ENCODE data around the gene ABCG1. TPM values are rescaled to one million over a fixed set of nuclear protein-coding genes. Genes with fewer than 3 reads are reported as not detected.
"Not testable (repeated sequence)": the region's sequence is repeated elsewhere in the genome, so short reads cannot be mapped to it uniquely, and the experiment has no call there.

Gene ABCG1
- 1 to 10 TPM; 3.1 to 3.5 TPM for total RNA-seq

DNA sequence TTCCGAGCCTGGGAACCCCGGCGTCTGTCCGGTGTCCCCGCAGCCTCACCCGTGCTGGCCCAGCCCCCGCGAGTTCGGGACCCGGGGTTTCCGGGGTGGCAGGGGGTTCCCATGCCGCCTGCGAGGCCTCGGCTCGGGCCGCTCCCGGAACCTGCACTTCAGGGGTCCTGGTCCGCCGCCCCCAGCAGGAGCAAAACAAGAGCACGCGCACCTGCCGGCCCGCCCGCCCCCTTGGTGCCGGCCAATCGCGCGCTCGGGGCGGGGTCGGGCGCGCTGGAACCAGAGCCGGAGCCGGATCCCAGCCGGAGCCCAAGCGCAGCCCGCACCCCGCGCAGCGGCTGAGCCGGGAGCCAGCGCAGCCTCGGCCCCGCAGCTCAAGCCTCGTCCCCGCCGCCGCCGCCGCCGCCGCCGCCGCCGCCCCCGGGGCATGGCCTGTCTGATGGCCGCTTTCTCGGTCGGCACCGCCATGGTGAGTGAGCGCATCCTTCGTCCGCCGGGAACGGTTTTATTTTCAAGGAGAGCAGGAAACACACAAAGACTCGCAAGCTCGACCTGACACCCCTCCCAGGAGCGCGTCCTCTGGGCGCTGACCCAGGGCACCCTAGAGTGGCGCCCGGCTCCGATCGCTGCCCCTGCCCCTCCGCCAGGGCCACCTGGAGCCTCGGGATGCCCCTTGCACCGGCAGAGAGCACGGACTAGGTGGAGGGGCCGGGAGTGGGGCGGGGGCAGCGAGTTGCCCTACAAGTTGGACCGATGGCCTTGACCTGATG lies at the start of gene ABCG1:
ABCG1 (plus strand) TSS at position 305 of the 770 bp plus-strand sequence; CDS start at position 428, 123 bp downstream.
- no peaks in the 10 kb centered on the region for H3K9me3 Mint-ChIP-seq
- H3K27ac Mint-ChIP-seq: peak within 1 kb of the TSS in 1 of 2 donors; percentile 68
- peaks cover 0 to 5% of the 10 kb centered on the region in 2 donors for H3K27me3 Mint-ChIP-seq
- H3K4me3 Mint-ChIP-seq: peak within 1 kb of the TSS; percentile 100
- peaks cover 8 to 18% of the 10 kb centered on the region in 2 donors for H3K4me1 Mint-ChIP-seq (ENCODE audit: low read depth in 2 of 2)
- no peaks in the 10 kb centered on the region for H3K36me3 Mint-ChIP-seq
- DNase-seq (ENCODE audit: low spot score) (no peak), ATAC-seq (peak; percentile 68 to 78)

DNA sequence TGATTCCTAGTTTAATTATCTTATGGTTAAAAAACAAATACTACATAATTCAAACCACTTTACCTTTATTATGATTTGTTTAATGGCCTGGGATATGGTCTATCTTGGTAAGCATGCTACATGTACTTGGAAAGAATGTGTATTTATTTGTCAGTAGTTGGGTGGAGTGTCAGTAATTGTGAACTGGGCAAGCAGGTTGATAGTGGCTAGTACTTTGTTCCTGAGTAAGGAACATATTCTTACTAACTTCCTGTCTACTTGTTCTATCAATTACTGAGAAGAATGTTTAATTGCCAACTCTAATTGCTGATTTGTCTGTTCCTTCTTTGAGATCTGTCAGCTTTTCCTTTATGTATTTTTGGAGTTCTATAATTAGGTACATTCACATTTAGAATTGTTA lies 49.2 kb upstream of the ABCG1 start:
- no peaks in the 10 kb centered on the region for H3K36me3 Mint-ChIP-seq
- ATAC-seq: no peak
- peaks cover 0 to 2% of the 10 kb centered on the region in 2 donors for H3K27me3 Mint-ChIP-seq
- no peak for DNase-seq (ENCODE audit: low spot score)
- H3K4me1 Mint-ChIP-seq (ENCODE audit: low read depth in 2 of 2): peaks cover 2 to 4% of the 10 kb centered on the region in 2 donors
- no peak overlapping the region for H3K27ac Mint-ChIP-seq
- H3K4me3 Mint-ChIP-seq: no peak overlapping the region
- H3K9me3 Mint-ChIP-seq: no peaks in the 10 kb centered on the region

DNA sequence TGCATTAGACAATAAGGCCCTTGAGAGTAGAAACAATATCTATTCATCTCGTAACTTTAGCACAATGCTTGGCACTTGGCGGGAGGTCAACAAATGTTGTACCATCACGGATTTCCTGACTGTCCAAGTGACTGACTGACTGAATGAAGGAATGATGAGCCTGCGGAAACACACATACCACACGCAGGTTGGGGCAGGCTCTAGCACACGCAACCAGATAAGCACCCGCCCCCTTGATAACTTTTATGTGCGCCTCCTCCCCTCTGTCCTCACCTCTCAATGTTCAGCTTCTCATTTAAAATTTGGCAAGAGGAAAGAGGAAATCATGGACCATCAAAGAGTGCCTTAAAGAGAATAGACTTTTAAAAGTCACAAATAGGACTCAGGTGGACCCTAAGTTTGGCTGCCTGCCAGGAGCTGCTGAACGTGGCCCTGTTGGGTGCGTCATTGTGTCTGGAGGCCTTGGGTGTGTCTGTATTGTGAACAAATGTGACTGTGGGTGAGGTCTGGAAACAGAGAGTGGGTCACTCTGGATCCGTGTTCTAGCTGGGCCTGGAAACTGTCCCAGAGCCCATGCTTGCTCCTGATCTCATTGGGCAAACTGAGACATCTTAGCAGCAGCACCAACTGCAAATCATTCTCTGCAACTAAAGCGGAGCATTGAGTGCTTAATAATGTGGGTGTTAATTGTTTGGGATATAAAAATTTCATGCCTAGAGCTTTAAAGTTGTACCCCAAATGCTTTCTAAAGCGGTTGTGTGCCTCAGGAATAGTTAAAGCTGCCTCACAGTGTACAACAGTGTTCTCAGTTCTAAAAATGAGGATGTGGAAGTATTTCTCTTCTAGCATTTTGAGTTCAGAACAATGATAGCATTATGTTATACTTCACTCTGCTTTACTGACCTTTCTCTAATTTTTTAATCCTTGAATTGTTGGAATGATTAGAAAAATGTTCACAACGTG lies 47.6 kb upstream of the ABCG1 start:
- H3K4me3 Mint-ChIP-seq: no peak overlapping the region
- peaks cover 0 to 4% of the 10 kb centered on the region in 2 donors for H3K27me3 Mint-ChIP-seq
- no peaks in the 10 kb centered on the region for H3K36me3 Mint-ChIP-seq
- no peaks in the 10 kb centered on the region for H3K9me3 Mint-ChIP-seq
- peaks cover 2 to 4% of the 10 kb centered on the region in 2 donors for H3K4me1 Mint-ChIP-seq (ENCODE audit: low read depth in 2 of 2)
- DNase-seq (ENCODE audit: low spot score) (no peak), ATAC-seq (no peak)
- peak overlapping the region in 1 of 2 donors; percentile 12 for H3K27ac Mint-ChIP-seq

GRCh38 chr21:42172596-42173483 lies 46.1 kb upstream of the ABCG1 start:
- ATAC-seq (no peak), DNase-seq (ENCODE audit: low spot score) (no peak)
- H3K36me3 Mint-ChIP-seq: no peaks in the 10 kb centered on the region
- peaks cover 2 to 4% of the 10 kb centered on the region in 2 donors for H3K4me1 Mint-ChIP-seq (ENCODE audit: low read depth in 2 of 2)
- no peak overlapping the region for H3K27ac Mint-ChIP-seq
- H3K27me3 Mint-ChIP-seq: peaks cover 0 to 4% of the 10 kb centered on the region in 2 donors
- H3K9me3 Mint-ChIP-seq: no peaks in the 10 kb centered on the region
- H3K4me3 Mint-ChIP-seq: no peak overlapping the region

DNA sequence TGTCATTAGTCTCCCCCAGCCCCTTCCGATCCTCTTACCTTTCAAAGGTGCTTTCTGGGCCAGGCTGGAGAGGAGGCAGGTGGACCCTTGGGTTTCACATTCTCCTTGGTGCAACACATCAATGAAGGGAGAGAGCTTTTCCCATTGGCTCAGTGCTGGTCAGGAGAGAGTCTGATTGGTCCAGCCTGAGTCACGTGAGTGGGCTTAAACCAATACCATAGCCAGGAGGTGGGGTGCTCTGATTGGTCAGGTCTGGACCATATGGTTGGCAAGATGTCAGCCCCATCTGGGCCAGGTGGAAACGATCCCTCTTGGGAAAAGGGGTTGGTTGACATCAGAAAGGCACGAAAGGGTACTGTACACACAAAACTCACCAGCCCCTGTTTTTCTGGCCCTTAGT lies 44.8 kb upstream of the ABCG1 start:
- peaks cover 0 to 4% of the 10 kb centered on the region in 2 donors for H3K27me3 Mint-ChIP-seq
- DNase-seq (ENCODE audit: low spot score) (no peak), ATAC-seq (no peak)
- no peak overlapping the region for H3K27ac Mint-ChIP-seq
- no peak overlapping the region for H3K4me3 Mint-ChIP-seq
- H3K9me3 Mint-ChIP-seq: no peaks in the 10 kb centered on the region
- no peaks in the 10 kb centered on the region for H3K36me3 Mint-ChIP-seq
- peaks cover 2 to 4% of the 10 kb centered on the region in 2 donors for H3K4me1 Mint-ChIP-seq (ENCODE audit: low read depth in 2 of 2)

- ATAC-seq: no peak
- peaks cover 2 to 4% of the 10 kb centered on the region in 2 donors for H3K4me1 Mint-ChIP-seq (ENCODE audit: low read depth in 2 of 2)
- H3K4me3 Mint-ChIP-seq: no peak overlapping the region
- DNase-seq (ENCODE audit: low spot score): no peak
- no peaks in the 10 kb centered on the region for H3K9me3 Mint-ChIP-seq
- peaks cover 0 to 4% of the 10 kb centered on the region in 2 donors for H3K27me3 Mint-ChIP-seq
- H3K27ac Mint-ChIP-seq: no peak overlapping the region
- H3K36me3 Mint-ChIP-seq: no peaks in the 10 kb centered on the region
These were observed 43.7 kb upstream of the ABCG1 start for GRCh38 chr21:42175110-42175710.

DNA sequence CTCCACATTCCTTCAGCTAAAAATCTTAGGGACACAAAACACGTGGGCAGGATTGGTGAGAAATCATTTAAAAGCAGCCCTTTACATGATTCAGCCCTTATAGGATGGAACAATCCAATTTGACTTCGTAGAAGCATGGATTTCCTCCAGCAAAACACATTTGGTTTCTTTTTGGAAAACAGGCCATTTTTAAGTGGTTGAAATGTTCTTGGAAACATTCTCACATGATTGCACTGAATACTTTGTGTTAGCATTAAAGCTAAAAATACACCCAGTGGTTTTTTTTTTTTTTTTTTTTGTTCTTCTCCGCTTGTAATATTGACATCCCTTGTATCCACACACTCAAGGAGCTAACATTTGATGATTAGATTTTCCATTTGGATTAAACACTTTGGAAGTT lies 42.1 kb upstream of the ABCG1 start:
- Mint-ChIP-seq H3K4me1 (ENCODE audit: low read depth in 2 of 2) (peaks cover 0 to 2% of the 10 kb centered on the region in 2 donors), H3K36me3 (no peaks in the 10 kb centered on the region), H3K4me3 (no peak overlapping the region), H3K9me3 (no peaks in the 10 kb centered on the region), H3K27ac (no peak overlapping the region), H3K27me3 (peaks cover 0 to 4% of the 10 kb centered on the region in 2 donors)
- DNase-seq (ENCODE audit: low spot score): no peak
- ATAC-seq: no peak

DNA sequence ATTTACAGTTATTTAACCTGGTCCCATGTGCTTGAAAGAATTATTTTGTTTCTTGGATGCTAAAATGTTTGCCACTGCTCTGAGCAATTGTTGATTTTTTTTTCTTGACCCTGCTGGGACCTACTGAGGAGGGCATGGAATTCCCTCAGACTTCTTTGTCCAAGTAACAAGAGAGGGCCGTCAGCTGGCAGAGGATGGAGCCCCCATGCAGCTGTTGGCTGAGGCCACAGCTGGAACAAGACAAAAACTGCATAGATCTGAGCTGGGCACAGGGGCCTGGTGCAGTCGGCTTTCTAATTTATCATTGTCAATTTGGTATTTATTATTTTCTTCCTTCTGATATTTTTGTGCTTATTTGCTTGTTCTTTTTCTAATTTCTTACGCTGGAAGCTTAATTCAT lies 39.6 kb upstream of the ABCG1 start:
- H3K36me3 Mint-ChIP-seq: no peaks in the 10 kb centered on the region
- no peaks in the 10 kb centered on the region for H3K4me1 Mint-ChIP-seq (ENCODE audit: low read depth in 2 of 2)
- ATAC-seq: no peak
- H3K9me3 Mint-ChIP-seq: no peaks in the 10 kb centered on the region
- H3K4me3 Mint-ChIP-seq: no peak overlapping the region
- DNase-seq (ENCODE audit: low spot score): no peak
- peaks cover 0 to 2% of the 10 kb centered on the region in 2 donors for H3K27me3 Mint-ChIP-seq
- H3K27ac Mint-ChIP-seq: no peak overlapping the region

- H3K9me3 Mint-ChIP-seq; H3K4me3 Mint-ChIP-seq; H3K27me3 Mint-ChIP-seq; DNase-seq (ENCODE audit: low spot score); ATAC-seq; H3K36me3 Mint-ChIP-seq; H3K27ac Mint-ChIP-seq; H3K4me1 Mint-ChIP-seq (ENCODE audit: low read depth in 2 of 2): not testable (repeated sequence)
These were observed 38.9 kb upstream of the ABCG1 start for GRCh38 chr21:42180001-42180400.

- H3K9me3 Mint-ChIP-seq: no peaks in the 10 kb centered on the region
These were observed 36.1 kb upstream of the ABCG1 start for GRCh38 chr21:42182713-42183371.

GRCh38 chr21:42183374-42184266 lies 35.3 kb upstream of the ABCG1 start:
- no peaks in the 10 kb centered on the region for H3K27me3 Mint-ChIP-seq
- H3K4me1 Mint-ChIP-seq (ENCODE audit: low read depth in 2 of 2): peaks cover 32 to 34% of the 10 kb centered on the region in 2 donors
- ATAC-seq: no peak

More at GRCh38 chr21:42182713-42183371, 36.1 kb upstream of the ABCG1 start:
- no peak for ATAC-seq
- DNase-seq (ENCODE audit: low spot score): no peak
- Mint-ChIP-seq H3K27me3 (no peaks in the 10 kb centered on the region), H3K4me3 (no peak overlapping the region), H3K36me3 (peaks cover 13% of the 10 kb centered on the region), H3K4me1 (ENCODE audit: low read depth in 2 of 2) (peaks cover 24 to 26% of the 10 kb centered on the region in 2 donors), H3K27ac (no peak overlapping the region)

DNA sequence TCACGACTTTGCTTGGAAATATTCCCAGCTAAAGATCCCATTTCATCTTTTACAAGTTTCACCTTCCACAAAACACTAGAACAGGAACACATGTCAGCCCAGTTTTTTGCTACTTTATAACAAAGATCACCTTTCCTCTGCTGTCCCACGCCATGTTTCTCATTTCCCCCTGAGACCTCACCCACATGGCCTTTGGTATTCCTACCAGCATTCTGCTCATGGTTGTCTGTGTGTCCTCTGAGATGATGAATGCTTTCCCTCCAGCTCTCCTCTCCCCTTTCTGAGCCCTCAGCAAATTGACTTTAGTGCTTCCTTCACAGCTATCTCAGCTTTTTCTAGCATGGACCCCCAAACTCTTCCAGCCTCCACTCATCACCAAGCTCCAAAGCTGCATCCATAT lies 32.3 kb upstream of the ABCG1 start:
- Mint-ChIP-seq H3K9me3 (no peaks in the 10 kb centered on the region), H3K27me3 (peaks cover 0 to under 1% of the 10 kb centered on the region in 2 donors), H3K4me3 (peak overlapping the region; percentile 41), H3K4me1 (ENCODE audit: low read depth in 2 of 2) (peaks cover 54 to 56% of the 10 kb centered on the region in 2 donors), H3K27ac (peak overlapping the region; percentile 63 to 78), H3K36me3 (peaks cover 13% of the 10 kb centered on the region)
- ATAC-seq: no peak
- DNase-seq (ENCODE audit: low spot score): no peak

More at GRCh38 chr21:42183374-42184266, 35.3 kb upstream of the ABCG1 start:
- H3K9me3 Mint-ChIP-seq: no peaks in the 10 kb centered on the region
- DNase-seq (ENCODE audit: low spot score): no peak
- H3K4me3 Mint-ChIP-seq: no peak overlapping the region
- H3K36me3 Mint-ChIP-seq: peaks cover 13% of the 10 kb centered on the region
- H3K27ac Mint-ChIP-seq: no peak overlapping the region
